HG02571 (cell line): ENCODE measurements around the gene CD52.
A peak's percentile ranks its signal among the peaks of the same experiment; 100 is the strongest.
"Not testable (repeated sequence)": the region's sequence is repeated elsewhere in the genome, so short reads cannot be mapped to it uniquely, and the experiment has no call there.

ENCODE experiments used
- ATAC-seq: cut with Tn5 transposase; IDR thresholded peaks from one replicate; pipeline ENCODE4 v1.9.1; 2021; ENCODE audit warnings: mild to moderate bottlenecking, moderate library complexity; ENCODE audit not compliant: unreplicated experiment

Gene CD52

GRCh38 chr1:26327956-26328362 lies 10.2 kb downstream of the CD52 start:
- ATAC-seq = no peak

- no peak for ATAC-seq
These were observed 10.8 kb downstream of the CD52 start for GRCh38 chr1:26328597-26328996.

GRCh38 chr1:26329380-26329779 lies 11.6 kb downstream of the CD52 start:
- ATAC-seq = not testable (repeated sequence)

- no peak for ATAC-seq
These were observed 12.5 kb downstream of the CD52 start for GRCh38 chr1:26330276-26330675.

- ATAC-seq = not testable (repeated sequence)
These were observed 15.6 kb downstream of the CD52 start for GRCh38 chr1:26333312-26333711.

GRCh38 chr1:26335774-26336476 lies 18.2 kb downstream of the CD52 start:
- no peak for ATAC-seq

GRCh38 chr1:26336477-26337205 lies 18.9 kb downstream of the CD52 start:
- peak; percentile 67 for ATAC-seq

GRCh38 chr1:26337206-26337535 lies 19.4 kb downstream of the CD52 start:
- no peak for ATAC-seq

- no peak for ATAC-seq
These were observed 19.9 kb downstream of the CD52 start for GRCh38 chr1:26337625-26338024.

GRCh38 chr1:26338670-26339069 lies 20.9 kb downstream of the CD52 start:
- no peak for ATAC-seq

GRCh38 chr1:26340047-26340481 lies 22.3 kb downstream of the CD52 start:
- ATAC-seq = no peak

- ATAC-seq = no peak
These were observed 26.6 kb downstream of the CD52 start for GRCh38 chr1:26344147-26344920.

GRCh38 chr1:26345718-26346117 lies 28.0 kb downstream of the CD52 start:
- no peak for ATAC-seq

GRCh38 chr1:26346274-26347033 lies 28.7 kb downstream of the CD52 start:
- ATAC-seq = no peak

- ATAC-seq = no peak
These were observed 31.6 kb downstream of the CD52 start for GRCh38 chr1:26349188-26349876.

- ATAC-seq = no peak
These were observed 32.1 kb downstream of the CD52 start for GRCh38 chr1:26349877-26350244.

- ATAC-seq = no peak
These were observed 32.6 kb downstream of the CD52 start for GRCh38 chr1:26350343-26350700.

GRCh38 chr1:26350701-26351589 lies 33.2 kb downstream of the CD52 start:
- no peak for ATAC-seq

- ATAC-seq = no peak
These were observed 34.0 kb downstream of the CD52 start for GRCh38 chr1:26351590-26352337.
